Inflammatory macrophage (primary cell): ENCODE measurements around the gene MT2A.
"Not testable (repeated sequence)": the region's sequence is repeated elsewhere in the genome, so short reads cannot be mapped to it uniquely, and the experiment has no call there.

Source experiments
- DNase-seq, 2 donors: peaks; one replicate each; pipeline ENCODE4 v3.0.0-alpha.2; 2020 to 2022

The MT2A gene

DNA sequence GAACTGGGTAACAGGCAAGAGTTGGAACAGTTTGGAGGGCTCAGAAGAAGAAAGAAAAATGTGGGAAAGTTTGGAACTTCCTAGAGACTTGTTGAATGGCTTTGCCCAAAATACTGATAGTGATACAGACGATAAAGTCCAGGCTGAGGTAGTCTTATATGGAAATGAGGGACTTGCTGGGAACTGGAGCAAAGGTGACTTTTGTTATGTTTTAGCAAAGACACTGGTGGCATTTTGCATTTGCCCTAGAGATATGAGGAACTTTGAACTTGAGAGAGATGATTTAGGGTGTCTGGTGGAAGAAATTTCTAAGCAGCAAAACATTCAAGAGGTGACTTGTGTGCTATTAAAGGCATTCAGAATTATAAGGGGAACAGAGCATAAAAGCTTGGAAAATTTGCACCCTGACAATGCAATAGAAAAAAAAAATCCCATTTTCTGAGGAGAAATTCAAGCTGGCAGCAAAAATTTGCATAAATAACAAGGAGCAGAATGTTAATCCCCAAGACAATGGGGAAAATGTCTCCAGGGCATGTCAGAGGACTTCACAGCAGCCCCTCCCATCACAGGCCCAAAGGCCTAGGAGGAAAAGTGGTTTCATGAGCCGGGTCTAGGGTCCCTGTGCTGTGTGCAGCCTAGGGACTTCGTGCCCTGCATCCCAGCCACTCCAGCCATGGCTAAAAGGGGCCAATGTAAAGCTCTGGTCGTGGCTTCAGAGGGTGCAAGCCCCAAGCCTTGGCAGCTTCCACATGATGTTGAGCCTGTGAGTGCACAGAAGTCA lies 13.5 kb downstream of the MT2A start:
- DNase-seq: not testable (repeated sequence)

DNA sequence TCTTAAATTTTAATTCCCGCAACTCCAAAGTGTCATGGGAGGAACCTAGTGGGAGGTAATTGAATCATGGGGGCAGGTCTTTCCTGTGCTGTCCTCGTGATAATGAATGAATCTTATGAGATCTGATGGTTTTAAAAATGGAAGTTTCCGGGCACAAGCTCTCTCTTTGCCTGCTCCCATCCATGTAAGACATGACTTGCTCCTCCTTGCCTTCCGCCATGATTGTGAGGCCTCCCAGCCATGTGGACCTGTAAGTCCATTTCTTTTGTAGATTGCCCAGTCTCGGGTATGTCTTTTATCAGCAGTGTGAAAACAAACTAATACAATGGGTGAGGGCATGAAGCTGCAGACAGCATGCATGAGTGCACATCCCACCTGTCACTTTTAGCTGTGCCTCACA lies 14.8 kb downstream of the MT2A start:
- DNase-seq: not testable (repeated sequence)

DNA sequence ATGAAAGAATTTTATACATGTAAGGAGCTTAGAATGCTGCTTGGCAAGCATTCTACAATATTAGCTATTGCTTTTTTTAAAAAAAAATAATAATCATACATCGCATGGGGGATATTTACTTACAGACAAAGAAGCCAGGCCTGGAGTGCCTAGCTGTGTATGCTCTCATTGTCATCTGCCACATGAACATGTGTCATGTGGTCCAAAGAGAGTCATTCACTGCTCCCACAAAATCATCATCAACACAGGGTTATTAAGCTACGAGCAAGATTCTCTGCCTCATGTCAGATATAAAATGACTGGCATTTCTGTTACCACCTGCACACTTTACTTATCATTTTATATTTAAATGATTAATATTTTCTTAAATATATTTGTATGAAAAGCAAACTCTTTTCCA lies 15.3 kb downstream of the MT2A start:
- peak in 1 of 2 donors; percentile 38 for DNase-seq

DNA sequence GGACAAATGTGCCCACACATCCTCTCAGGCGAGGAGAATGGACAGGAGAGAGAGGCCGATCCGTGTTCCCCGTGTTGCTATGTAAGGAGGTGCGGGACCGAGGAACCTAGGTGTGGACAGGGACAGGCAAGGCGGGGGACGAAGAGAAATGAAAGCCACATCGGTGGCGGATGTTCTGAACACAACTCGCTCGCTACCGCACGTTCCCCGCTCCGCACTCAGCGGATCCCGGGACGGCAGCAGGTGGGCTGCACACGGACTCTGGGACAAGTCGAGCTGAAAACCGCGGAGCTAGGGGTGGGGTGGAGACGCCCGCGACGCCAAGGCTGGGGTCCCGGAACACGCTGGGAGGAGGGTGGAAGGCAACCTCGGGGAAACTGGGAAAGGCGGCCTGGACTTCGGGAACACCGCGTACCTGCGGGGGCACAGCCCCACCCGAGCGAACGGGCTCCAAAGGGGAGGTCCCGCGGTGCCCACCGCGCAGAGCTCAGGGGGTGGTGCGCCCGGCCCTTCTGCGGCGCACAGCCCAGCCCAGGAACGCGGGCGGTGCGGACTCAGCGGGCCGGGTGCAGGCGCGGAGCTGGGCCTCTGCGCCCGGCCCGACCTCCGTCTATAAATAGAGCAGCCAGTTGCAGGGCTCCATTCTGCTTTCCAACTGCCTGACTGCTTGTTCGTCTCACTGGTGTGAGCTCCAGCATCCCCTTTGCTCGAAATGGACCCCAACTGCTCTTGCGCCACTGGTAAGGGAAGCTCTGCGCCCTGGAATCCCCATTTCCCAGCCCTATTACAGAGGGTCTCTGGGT lies 17.0 kb downstream of the MT2A start, which contains the start of gene MT1E:
TSS of gene MT1E (plus strand) at position 642 of the 803 bp plus-strand sequence. CDS start at position 713, 71 bp downstream.
- DNase-seq: peak; percentile 82 to 84

DNA sequence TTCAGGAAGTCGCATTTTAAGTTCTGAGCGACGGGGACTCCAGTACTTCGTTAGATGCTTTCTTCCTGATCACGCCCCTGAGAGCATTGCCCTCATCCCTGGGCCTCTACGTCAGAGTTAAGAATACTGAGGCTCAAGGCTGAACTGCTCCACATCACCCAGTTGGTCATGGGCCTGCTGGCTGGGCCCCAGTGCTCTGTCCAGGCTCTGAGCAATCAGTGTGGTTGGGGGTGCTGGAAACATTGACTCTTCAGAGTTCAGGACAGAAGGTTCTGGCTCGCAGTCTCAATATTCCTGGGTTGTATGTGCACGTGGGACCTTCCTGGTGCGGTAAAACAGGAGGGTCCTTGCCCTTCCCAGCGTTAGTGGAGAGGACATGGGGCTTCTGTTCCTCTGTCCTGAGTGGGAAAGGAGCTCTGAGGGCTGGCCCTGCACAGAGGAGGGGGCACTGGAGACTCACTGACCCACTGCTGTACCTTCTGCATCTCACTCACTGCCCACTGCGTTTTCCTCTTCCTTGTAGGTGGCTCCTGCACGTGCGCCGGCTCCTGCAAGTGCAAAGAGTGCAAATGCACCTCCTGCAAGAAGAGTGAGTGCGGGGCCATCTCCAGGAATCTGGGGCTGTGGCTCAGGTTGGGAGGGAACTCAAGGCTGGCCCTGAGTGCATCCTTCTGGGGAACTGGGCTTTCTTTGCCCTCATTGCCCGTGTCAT lies 17.7 kb downstream of the MT2A start:
- no peak for DNase-seq

DNA sequence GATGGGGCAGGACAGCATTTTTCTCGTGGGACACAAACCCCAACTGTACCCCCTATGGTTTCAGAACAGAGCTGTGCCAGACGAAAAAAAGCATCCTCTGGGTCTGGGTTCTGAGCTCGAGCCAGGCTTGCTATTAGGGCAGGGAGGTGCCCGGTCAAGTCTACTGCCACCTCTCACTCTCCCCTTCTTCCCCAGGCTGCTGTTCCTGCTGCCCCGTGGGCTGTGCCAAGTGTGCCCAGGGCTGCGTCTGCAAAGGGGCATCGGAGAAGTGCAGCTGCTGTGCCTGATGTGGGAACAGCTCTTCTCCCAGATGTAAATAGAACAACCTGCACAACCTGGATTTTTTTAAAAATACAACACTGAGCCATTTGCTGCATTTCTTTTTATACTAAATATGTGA lies 18.3 kb downstream of the MT2A start:
- no peak for DNase-seq

DNA sequence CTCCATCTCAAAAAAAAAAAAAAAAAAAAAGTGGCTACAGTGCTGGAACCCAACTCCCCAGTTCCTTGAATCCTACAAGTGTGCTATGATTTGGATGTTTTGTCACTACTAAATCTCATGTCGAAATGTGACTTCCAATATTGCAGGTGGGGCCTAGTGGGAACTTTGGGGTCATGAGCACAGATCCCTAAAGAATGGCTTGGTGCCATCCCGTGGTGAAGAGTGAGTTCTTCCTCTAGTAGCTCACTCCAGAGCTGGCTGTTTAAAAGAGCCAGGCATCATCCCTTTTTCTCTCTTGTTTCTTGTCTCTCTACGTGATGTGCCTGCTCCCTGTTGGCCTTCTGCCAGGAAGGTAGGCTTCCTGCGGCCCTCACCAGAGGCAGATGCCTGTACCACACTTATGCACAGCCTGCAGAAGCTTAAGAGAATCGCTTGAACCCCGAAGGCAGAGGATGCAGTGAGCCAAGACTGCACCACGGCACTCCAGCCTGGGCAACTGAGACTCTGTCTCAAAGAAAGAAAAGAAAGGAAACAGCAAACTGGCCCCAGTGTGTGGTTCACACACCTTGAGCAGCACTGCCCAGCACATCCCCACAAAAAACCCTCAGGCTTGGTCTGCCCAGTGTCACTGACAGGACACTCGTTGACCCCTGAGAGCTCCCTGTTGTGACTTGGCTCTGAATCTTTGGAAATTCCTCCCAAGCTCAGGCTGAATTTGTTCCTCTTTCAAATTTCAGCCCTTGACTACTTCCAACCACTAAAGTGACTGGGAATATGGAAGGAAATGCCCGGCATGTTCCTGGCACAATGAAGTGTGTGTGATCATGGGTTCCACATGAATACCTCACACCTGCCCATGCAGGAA lies 20.3 kb downstream of the MT2A start:
- no peak for DNase-seq

DNA sequence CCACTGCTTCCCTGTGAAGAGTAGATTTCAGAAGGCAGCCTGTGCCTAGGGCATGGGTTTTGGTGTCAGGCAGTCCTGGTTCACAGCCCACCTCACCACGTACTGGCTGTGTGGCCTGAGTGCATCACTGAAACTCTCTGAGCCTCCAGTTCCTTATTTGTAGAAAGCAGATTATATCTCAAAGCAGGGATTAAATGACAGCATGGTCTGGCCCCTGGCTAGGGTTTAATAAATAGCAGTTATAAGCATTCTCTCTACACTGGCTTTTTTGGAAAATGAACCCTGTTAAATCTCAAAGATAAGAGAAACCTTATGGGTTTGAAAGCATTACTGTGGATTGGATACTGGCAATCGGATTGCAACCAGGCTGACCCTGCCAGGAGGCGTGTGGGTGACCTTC lies 21.1 kb downstream of the MT2A start:
- DNase-seq: no peak

DNA sequence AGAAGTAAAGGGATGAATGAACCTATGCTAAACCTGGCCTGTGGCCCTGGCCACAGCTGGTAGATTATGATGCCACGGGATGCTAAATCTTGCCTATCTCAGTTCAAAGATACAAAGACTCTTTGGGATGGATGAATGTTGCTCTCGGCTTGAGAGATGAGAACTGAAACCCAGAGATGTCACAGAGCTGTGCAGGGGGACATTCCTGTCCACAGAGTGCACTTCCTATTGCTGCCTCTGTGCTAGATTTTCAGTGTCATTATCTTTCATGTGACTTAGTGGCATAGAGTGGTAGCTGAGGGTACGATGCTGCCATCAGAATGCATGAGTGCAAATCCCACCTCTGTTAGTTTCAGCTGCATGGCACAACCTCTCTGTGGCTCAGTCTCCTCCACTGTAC lies 21.8 kb downstream of the MT2A start:
- DNase-seq: no peak

DNA sequence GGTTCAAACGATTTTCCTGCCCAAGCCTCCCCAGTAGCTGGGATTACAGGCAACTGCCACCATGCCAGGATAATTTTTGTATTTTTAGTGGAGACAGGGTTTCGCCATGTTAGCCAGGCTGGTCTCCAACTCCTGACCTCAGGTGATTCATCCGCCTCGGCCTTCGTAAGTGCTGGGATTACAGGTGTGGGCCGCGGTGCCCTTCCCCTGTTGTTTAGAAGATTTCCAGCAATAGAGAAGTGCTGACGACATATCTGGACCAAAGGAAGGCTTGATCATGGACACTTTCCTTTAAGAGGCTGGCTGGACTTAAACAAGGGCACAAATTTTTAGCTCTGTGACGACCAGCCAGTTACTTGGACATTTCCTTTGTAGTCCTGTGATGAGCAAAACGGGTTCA lies 22.8 kb downstream of the MT2A start:
- DNase-seq: no peak

DNA sequence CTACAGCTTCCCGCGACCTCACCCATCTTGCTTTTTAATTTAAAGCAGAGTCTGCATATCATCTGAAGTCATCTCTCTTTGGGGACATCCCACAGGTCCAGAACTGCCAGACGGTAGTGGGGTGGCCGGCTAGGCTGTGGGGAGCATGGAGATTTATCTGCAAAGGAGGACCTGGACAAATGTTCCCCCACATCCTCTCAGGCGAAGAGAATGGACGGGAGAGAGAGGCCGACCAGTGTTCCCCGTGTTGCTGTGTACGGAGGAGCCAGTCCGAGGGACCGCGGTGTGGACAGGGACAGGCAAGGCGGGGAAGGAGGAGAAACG lies 23.4 kb downstream of the MT2A start:
- DNase-seq: no peak

DNA sequence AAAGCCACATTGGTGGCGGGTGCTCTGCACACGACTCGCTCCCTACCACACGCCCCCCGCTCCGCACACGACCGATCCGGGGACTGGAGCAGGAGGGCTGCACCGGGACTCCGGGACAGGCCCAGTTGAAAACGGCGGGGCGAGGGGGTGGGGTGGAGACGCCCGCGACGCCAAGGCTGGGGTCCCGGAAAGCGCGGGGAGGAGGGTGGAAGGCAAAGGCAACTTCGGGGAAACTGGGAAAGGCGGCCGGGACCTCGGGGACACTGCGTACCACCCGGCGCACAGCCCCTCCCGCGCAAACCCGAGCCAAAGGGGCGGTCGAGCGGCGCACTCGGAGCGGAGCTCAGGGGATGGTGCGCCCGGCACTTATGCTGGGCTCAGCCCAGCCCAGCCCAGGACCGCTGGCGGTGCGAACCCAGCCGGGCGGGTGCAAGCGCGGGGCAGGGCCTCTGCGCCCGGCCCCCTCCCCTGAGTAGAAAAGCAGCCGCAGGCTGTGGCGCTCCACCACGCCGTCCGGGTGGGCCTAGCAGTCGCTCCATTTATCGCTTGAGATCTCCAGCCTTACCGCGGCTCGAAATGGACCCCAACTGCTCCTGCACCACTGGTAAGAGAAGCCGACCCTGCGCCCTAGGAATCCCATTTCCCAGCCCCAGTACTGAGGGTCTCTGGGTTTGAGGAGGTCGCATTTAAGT lies 23.9 kb downstream of the MT2A start, which contains the start of gene MT1M:
TSS of gene MT1M (plus strand) at position 504 of the 692 bp plus-strand sequence. CDS start at position 577, 73 bp downstream.
- no peak for DNase-seq

DNA sequence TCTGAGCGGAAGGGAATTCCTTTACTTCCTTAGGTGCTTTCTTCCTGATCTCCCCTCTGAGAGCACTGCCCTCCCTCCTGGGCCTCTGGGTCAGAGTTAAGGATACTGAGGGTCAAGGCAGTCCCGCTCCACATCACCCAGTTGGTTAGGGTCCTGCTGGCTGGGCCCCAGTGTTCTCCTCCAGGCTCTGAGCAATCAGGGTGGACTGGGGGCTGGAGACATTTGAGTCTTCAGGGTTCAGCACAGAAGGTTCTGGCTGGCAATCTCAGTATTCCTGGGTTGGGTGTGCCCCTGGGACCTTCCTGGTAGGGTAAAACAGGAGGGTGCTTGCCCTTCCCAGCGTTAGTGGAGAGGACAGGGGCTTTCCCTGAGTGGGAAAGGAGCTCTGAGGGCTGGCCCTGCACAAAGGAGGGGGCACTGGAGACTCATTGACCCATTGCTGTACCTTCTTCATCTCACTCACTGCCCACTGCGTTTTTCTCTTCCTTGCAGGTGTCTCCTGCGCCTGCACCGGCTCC lies 24.5 kb downstream of the MT2A start:
- DNase-seq: no peak

DNA sequence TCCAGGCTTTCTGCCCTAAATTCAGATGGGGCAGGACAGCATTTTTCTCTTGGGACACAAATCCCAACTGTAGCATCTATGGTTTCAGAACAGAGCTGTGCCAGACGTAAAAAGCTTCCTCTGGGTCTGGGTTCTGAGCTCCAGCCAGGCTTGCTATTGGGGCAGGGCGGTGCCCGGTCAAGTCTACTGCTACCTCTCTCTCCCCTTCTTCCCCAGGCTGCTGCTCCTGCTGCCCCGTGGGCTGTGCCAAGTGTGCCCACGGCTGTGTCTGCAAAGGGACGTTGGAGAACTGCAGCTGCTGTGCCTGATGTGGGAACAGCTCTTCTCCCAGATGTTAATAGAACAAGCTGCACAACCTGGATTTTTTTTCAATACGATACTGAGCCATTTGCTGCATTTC lies 25.2 kb downstream of the MT2A start:
- no peak for DNase-seq

DNA sequence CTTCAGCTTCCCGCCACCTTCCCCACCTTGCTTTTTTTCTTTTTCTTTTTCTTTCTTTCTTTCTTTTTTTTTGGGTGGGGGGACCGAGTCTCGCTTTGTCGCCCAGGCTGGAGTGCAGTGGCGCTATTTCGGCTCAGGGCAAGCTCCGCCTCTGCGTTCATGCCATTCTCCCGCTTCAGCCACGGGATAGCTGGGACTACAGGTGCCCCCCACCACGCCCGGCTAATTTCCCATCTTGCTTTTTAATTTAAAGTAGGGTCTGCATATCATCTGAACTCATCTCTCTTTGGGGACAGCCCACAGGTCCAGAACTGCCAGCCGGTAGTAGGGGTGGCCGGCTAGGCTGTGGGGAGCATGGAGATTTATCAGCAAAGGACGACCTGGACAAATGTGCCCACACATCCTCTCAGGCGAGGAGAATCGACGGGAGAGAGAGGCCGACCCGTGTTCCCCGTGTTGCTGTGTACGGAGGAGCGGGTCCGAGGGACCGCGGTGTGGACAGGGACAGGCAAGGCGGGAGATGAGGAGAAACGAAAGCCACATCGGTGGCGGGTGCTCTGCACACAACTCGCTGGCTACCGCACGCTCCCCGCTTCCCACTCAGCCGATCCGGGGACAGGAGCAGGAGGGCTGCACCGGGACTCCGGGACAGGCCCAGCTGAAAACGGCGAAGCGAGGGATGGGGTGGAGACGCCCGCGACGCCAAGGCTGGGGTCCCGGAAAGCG lies 26.5 kb downstream of the MT2A start:
- DNase-seq: no peak

DNA sequence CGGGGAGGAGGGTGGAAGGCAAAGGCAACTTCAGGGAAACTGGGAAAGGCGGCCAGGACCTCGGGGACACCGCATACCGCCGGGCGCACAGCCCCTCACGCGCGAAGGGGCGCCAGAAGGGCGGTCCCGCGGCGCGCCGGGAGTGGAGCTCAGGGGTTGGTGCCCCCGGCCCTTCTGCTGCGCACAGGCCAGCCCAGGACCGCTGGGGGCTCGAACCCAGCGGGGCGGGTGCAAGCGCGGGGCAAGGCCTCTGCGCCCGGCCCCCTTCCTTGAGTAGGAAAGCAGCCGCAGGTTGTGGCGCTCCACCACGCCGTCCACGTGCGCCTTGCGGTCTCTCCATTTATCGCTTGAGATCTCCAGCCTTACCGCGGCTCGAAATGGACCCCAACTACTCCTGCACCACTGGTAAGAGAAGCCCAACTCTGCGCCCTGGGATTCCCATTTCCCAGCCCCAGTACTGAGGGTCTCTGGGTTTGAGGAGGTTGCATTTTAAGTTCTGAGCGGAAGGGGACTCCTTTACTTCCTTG lies 27.1 kb downstream of the MT2A start:
- no peak for DNase-seq

DNA sequence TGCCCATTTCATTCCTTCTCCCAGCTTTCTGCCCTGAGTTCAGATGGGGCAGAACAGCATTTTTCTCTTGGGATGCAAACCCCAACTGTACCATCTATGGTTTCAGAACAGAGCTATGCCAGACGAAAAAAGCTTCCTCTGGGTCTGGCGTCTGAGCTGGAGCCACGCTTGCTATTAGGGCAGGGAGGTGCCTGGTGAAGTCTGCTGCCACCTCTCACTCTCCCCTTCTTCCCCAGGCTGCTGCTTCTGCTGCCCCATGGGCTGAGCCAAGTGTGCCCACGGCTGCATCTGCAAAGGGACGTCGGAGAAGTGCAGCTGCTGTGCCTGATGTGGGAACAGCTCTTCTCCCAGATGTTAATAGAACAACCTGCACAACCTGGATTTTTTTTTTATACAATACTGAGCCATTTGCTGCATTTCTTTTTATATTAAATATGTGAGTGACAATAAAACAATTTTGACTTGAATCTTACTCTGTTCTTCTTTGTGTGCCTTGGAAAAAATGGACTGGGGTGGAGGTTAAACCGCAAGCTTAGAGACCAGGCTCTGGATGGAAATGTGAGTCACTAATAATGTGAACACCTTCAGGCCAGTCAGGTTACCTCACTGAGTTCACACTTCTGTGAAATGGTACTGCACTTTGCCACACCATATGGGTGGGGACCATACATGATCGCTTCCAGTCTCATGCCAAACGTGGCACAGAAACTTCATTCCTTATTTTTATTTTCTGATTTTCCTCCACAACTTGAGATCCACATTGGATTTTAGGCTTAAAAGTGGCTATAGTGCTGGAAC lies 28.4 kb downstream of the MT2A start:
- no peak for DNase-seq

DNA sequence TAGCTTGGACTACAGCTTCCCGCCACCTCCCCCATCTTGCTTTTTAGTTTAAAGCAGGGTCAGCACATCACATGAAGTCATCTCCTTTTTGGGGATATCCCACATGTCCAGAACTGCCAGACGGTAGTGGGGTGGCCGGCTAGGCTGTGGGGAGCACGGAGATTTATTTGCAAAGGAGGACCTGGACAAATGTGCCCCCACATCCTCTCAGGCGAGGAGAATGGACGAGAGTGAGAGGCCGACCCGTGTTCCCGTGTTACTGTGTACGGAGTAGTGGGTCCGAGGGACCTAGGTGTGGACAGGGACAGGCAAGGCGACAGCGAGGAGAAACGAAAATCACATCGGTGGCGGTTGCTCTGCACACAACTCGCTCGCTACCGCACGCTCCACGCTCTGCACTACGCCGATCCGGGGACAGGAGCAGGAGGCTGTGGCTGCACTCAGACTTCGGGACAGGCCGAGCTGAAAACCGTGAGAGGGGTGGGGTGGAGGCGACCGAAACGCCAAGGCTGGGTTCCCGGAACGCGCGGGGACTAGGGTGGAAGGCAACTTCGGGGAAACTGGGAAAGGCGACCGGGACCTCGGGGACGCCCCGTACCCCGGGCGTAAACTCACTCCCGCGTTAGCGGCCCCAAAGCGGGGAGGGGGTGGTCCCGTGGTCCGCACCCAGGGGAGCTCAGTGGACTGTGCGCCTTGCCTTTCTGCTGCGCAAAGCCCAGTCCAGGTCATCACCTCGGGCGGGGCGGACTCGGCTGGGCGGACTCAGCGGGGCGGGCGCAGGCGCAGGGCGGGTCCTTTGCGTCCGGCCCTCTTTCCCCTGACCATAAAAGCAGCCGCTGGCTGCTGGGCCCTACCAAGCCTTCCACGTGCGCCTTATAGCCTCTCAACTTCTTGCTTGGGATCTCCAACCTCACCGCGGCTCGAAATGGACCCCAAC lies 29.7 kb downstream of the MT2A start, which contains the start of gene MT1A:
TSS of gene MT1A (plus strand) at position 853 of the 937 bp plus-strand sequence. CDS start at position 926, 73 bp downstream.
- DNase-seq: peak in 1 of 2 donors; percentile 33
